Measurements from ENCODE around the gene DNAL1. TPM values are rescaled to one million over a fixed set of nuclear protein-coding genes. Genes with fewer than 3 reads are reported as not detected.
"Not testable (repeated sequence)": the region's sequence is repeated elsewhere in the genome, so short reads cannot be mapped to it uniquely, and the experiment has no call there.

Gene DNAL1
- total RNA-seq, 1 experiment from 2014 or later: 15.2 TPM

- TF ChIP-seq CTCF (IDR thresholded peaks at IDR 0.05; ENCODE audit: unreplicated experiment): no peak
- no TSS peak for BruUV-seq (replicated peaks)
- H3K4me1 Mint-ChIP-seq (ENCODE audit: low read depth, unreplicated experiment): peaks cover 22% of the 10 kb centered on the region
- no peaks in the 10 kb centered on the region for H3K27me3 Mint-ChIP-seq (ENCODE audit: unreplicated experiment)
- H3K27ac Mint-ChIP-seq (ENCODE audit: unreplicated experiment): no peak overlapping the region
- H3K4me3 Mint-ChIP-seq (ENCODE audit: low read depth, unreplicated experiment): no peak overlapping the region
- CTCF ChIA-PET: interaction anchor here (1.4 kb wide), 1 partner anchor 154 kb away, joined by 3 read pairs; no protein-coding TSS in a partner anchor
- no peak for DNase-seq
- peaks cover 11% of the 10 kb centered on the region for H3K36me3 Mint-ChIP-seq (ENCODE audit: insufficient read depth, unreplicated experiment)
- intact Hi-C loops (cut with micrococcal nuclease; ENCODE audit: unreplicated experiment): no loop called here
- no peaks in the 10 kb centered on the region for H3K9me3 Mint-ChIP-seq (ENCODE audit: low read depth, unreplicated experiment)
Observed at GRCh38 chr14:73696466-73697400, 51.9 kb downstream of the DNAL1 start.

- no peak for TF ChIP-seq CTCF (IDR thresholded peaks at IDR 0.05; ENCODE audit: unreplicated experiment)
- Mint-ChIP-seq H3K27me3 (ENCODE audit: unreplicated experiment) (no peaks in the 10 kb centered on the region), H3K27ac (ENCODE audit: unreplicated experiment) (no peak overlapping the region), H3K36me3 (ENCODE audit: insufficient read depth, unreplicated experiment) (no peaks in the 10 kb centered on the region), H3K9me3 (ENCODE audit: low read depth, unreplicated experiment) (no peaks in the 10 kb centered on the region), H3K4me3 (ENCODE audit: low read depth, unreplicated experiment) (no peak overlapping the region), H3K4me1 (ENCODE audit: low read depth, unreplicated experiment) (peaks cover 22% of the 10 kb centered on the region)
- no TSS peak for BruUV-seq (replicated peaks)
- DNase-seq: no peak
- intact Hi-C loops (cut with micrococcal nuclease; ENCODE audit: unreplicated experiment): no loop called here
- CTCF ChIA-PET: no interaction called here
Observed at GRCh38 chr14:73700325-73700724, 55.5 kb downstream of the DNAL1 start.

DNA sequence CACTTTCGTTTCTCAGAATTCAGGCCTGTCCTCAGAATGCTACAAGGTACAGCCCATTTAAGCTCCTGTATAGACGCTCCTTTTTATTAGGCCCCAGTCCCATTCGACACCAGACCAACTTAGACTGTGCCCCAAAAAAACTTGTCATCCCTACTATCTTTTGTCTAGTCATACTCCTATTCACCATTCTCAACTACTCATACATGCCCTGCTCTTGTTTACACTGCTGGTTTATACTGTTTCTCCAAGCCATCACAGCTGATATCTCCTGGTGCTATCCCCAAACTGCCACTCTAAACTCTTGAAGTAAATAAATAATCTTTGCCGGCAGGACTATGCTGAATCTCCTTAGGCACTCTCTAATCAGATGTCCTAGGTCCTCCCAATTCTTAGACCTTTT lies 63.3 kb downstream of the DNAL1 start:
- H3K9me3 Mint-ChIP-seq (ENCODE audit: low read depth, unreplicated experiment); intact Hi-C loops (cut with micrococcal nuclease; ENCODE audit: unreplicated experiment); CTCF ChIA-PET; BruUV-seq (replicated peaks); H3K27me3 Mint-ChIP-seq (ENCODE audit: unreplicated experiment); H3K4me3 Mint-ChIP-seq (ENCODE audit: low read depth, unreplicated experiment); H3K27ac Mint-ChIP-seq (ENCODE audit: unreplicated experiment); DNase-seq: not testable (repeated sequence)
- Mint-ChIP-seq H3K36me3 (ENCODE audit: insufficient read depth, unreplicated experiment) (peaks cover 17% of the 10 kb centered on the region), H3K4me1 (ENCODE audit: low read depth, unreplicated experiment) (peaks cover 16% of the 10 kb centered on the region)

DNA sequence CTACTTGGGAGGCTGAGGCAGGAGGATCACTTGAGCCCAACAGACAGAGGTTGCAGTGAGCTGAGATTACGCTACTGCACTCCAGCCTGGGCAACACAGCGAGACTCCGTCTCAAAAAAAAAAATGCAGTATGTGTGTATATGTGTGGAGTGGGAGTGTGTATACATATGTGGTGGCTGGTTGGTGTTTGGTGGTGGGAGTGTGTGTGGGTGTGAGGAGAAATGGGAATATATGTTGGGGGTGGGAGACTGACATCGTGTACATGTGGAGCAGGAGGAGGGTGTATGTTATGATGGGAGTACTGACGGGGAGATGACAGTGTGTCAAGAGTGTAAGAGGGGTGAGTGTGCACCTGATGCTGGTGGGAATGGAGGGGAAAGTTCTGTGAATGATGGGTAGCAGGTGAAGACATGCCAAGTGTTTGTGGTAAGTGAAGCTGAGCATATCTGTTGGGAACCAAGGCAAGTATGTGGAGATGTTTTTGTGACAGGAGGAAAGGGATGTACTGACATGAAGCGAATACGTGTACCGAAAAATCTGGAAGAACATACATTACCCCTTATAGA lies 65.2 kb downstream of the DNAL1 start:
- BruUV-seq (replicated peaks): no TSS peak
- intact Hi-C loops (cut with micrococcal nuclease; ENCODE audit: unreplicated experiment): no loop called here
- Mint-ChIP-seq H3K4me1 (ENCODE audit: low read depth, unreplicated experiment) (peaks cover 16% of the 10 kb centered on the region), H3K9me3 (ENCODE audit: low read depth, unreplicated experiment) (no peaks in the 10 kb centered on the region), H3K4me3 (ENCODE audit: low read depth, unreplicated experiment) (no peak overlapping the region), H3K27me3 (ENCODE audit: unreplicated experiment) (no peaks in the 10 kb centered on the region), H3K36me3 (ENCODE audit: insufficient read depth, unreplicated experiment) (peaks cover 35% of the 10 kb centered on the region), H3K27ac (ENCODE audit: unreplicated experiment) (peak overlapping the region; percentile 61)
- no peak for TF ChIP-seq CTCF (IDR thresholded peaks at IDR 0.05; ENCODE audit: unreplicated experiment)
- DNase-seq: no peak
- CTCF ChIA-PET: no interaction called here

DNA sequence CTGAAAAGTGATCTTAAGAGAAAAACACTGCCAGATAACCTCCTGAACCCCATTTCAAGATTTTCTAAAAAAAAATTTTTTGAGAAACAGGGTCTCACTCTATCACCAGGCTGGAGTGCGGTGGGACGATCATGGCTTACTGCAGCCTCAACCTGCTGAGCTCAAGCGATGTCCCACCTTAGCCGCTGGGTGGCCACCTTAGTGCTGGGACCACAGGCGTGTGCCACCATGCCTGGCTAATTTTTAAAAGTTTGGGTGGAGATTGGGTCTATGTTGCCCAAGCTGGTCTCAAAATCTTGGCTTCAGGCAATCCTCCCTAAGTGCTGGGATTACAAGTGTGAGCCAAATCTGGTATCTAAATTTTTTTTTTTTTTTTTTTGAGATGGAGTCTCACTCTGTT lies 66.0 kb downstream of the DNAL1 start:
- peaks cover 35% of the 10 kb centered on the region for H3K36me3 Mint-ChIP-seq (ENCODE audit: insufficient read depth, unreplicated experiment)
- no TSS peak for BruUV-seq (replicated peaks)
- no peak overlapping the region for H3K4me3 Mint-ChIP-seq (ENCODE audit: low read depth, unreplicated experiment)
- peaks cover 16% of the 10 kb centered on the region for H3K4me1 Mint-ChIP-seq (ENCODE audit: low read depth, unreplicated experiment)
- no peak for DNase-seq
- TF ChIP-seq CTCF (IDR thresholded peaks at IDR 0.05; ENCODE audit: unreplicated experiment): no peak
- H3K27ac Mint-ChIP-seq (ENCODE audit: unreplicated experiment): no peak overlapping the region
- CTCF ChIA-PET: no interaction called here
- H3K27me3 Mint-ChIP-seq (ENCODE audit: unreplicated experiment): no peaks in the 10 kb centered on the region
- intact Hi-C loops (cut with micrococcal nuclease; ENCODE audit: unreplicated experiment): no loop called here
- H3K9me3 Mint-ChIP-seq (ENCODE audit: low read depth, unreplicated experiment): no peaks in the 10 kb centered on the region

Measured in Calu3 (cell line).